Body of pancreas (tissue), 4 donors: ENCODE data around the gene DNAJB8.

ENCODE experiments used
- CTCF ChIP-seq, 7 experiments: fragments of 450-650 bp in 4 of 7; fragments of 200-600 bp in 3 of 7; sonication (generic) in 3 of 7; IDR thresholded peaks; one replicate each; pipeline ENCODE4 v1.5.1; 2016 to 2019; ENCODE audit warnings: antibody characterized with exemption in 7 of 7
- POLR2A ChIP-seq, 3 donors: fragments of 450-650 bp; IDR thresholded peaks; one replicate each; pipeline ENCODE4 v1.6.1; 2016; ENCODE audit warnings: antibody characterized with exemption in 3 of 3, mild to moderate bottlenecking in 2 of 3

- TF ChIP-seq CTCF (IDR thresholded peaks at IDR 0.05): no peak
- no peak for TF ChIP-seq POLR2A (IDR thresholded peaks at IDR 0.05)
Observed at GRCh38 chr3:128493570-128494366, 27.1 kb upstream of the DNAJB8 start.
